ENCODE results near the gene RPL3.
"Not testable (repeated sequence)": the region's sequence is repeated elsewhere in the genome, so short reads cannot be mapped to it uniquely, and the experiment has no call there.

Gene RPL3

DNA sequence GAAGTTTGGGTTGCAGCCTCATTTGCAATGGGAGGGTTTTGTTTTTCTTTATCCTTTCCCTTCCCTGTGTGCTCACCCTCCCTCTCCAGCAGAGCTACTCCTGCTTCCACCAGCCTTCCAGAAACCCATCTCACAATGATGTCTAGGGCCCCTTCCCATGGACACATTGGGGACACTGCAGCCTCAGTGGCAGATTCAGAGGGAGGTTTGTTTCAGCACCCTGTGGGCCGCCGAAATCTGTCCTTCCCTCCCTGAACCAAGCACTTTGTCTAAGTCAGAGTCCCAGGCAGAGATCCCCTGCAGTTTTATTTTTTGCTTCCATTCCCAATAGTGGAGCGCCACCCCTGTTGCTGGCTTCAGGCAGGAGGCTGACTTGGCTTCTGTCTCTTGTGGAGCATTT, 21.8 kb upstream of the RPL3 start:
- Mint-ChIP-seq H3K9me3 (no peaks in the 10 kb centered on the region), H3K4me3 (no peak overlapping the region), H3K27me3 (no peaks in the 10 kb centered on the region), H3K36me3 (no peaks in the 10 kb centered on the region), H3K4me1 (peaks cover 7% of the 10 kb centered on the region), H3K27ac (no peak overlapping the region)

DNA sequence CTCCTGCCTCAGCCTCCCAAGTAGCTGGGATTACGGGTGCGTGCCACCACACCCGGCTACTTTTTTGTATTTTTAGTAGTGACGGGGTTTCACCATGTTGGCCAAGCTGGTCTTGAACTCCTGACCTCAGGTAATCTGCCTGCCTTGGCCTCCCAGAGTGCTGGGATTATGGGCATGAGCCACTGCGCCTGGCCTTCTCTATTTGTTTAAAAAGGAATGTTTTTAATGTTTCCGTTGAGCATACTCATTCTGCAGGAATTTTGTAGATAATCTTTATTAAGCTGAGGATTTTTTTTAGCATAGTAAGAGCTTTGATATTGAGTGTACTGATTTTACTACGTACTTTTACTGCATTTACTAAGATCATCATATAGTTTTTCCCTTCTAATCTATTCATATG, 20.4 kb upstream of the RPL3 start:
- not testable (repeated sequence) for H3K27ac Mint-ChIP-seq, H3K4me3 Mint-ChIP-seq, H3K27me3 Mint-ChIP-seq, H3K36me3 Mint-ChIP-seq, H3K4me1 Mint-ChIP-seq, H3K9me3 Mint-ChIP-seq

DNA sequence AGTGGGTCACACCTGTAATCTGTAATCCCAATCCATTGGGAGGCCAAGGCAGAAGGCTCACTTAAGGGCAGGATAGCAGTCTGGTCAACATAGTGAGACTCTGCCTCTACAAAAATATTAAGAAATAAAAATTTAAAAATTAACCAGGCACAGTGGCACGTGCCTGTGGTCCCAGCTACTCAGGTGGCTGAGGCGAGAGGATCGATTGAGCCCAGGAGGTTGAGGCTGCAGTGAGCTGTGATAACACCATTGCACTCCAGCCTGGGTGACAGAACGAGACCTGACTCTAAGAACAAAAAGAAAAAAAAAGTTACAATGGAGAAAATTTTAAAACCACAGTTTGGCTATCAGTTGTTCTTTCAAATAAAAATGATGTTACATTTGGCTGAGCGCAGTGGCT, 17.0 kb upstream of the RPL3 start:
- H3K36me3 Mint-ChIP-seq, result no peaks in the 10 kb centered on the region
- no peak overlapping the region for H3K27ac Mint-ChIP-seq
- no peaks in the 10 kb centered on the region for H3K27me3 Mint-ChIP-seq
- peaks cover 12% of the 10 kb centered on the region for H3K4me1 Mint-ChIP-seq
- no peak overlapping the region for H3K4me3 Mint-ChIP-seq
- H3K9me3 Mint-ChIP-seq, result no peaks in the 10 kb centered on the region

DNA sequence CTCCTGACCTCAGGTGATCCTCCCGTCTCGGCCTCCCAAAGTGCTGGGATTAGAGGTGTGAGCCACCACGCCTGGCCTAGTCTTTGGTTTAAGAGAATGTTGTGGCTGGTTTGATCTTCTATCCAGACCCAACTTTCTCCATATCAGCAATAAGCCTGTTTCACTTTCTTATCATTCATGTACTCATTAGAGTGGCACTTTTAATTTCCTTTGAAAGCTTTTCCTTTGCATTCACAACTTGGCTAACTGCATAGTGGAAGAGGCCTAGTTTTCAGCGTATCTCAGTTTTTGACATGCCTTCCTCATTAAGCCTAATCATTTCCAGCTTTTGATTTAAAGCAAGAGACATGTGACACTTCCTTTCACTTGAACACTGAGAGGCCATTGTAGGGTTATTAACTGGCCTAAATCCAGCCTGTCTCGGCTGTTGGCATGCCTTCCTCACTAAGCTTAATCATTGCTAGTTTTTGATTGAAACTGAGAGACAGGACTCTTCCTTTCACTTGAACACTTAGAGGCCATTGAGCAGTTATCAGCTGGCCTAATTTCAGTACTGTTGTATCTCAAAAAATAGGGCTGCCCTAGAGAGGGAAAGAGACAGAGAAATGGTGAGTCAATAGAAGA, 13.1 kb upstream of the RPL3 start:
- Mint-ChIP-seq H3K9me3 (no peaks in the 10 kb centered on the region), H3K36me3 (no peaks in the 10 kb centered on the region), H3K4me1 (peaks cover 19% of the 10 kb centered on the region), H3K27me3 (no peaks in the 10 kb centered on the region), H3K4me3 (no peak overlapping the region), H3K27ac (peak overlapping the region; percentile 17)

DNA sequence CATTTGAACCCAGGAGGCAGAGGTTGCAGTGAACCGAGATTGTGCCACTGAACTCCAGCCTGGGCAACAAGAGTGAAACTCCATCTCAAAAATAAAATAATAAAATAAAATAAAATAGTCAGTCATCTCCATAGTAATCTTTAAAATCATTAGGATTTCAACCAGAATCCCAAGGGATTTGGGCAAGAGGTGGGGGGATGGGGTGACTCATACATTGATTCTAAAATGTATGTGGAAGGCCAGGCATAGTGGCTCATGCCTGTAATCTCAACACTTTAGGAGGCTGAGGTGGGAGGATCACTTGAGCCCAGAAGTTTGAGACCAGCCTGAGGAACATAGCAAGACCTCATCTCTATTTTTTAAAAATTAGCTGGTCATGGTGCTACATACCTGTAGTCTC, 11.1 kb upstream of the RPL3 start:
- not testable (repeated sequence) for H3K27me3 Mint-ChIP-seq, H3K36me3 Mint-ChIP-seq, H3K4me3 Mint-ChIP-seq, H3K27ac Mint-ChIP-seq, H3K9me3 Mint-ChIP-seq
- peaks cover 19% of the 10 kb centered on the region for H3K4me1 Mint-ChIP-seq

DNA sequence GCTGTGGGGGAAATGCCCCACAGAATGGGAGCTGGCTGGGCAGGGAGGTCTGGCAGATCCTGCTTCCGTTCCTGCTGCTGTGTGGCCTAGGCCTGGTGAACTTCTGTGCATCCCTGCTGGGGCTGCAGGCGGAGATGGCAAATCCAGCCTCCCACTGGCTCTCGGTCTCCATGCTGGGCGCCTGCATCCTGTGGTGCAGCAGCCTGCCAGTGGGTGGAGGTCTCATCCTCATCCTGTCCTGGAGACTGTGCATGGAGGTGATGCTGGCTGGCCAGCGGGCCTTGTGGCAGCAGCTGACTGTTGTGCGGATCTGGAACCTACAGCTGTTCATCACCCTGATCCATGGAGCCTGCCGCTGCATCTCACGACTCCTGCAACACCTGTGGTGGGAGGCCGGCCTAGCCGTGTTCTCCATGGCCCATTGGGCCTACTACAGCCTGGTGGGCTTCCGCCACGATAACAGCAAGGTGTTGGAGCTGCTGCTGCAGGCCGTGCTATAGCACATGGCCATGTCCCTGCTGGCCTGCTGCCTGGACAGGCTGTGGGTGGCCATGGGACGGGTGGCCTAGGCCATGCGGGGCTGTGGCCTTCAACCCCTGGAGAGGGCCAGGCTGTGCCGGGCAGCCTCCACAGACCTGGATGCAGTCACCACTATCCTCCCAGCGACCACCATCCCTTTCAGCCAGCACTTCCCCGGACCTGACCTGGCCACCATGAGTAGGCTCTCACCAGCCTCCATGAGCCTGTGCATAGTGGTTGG, 8.8 kb upstream of the RPL3 start:
- peak overlapping the region; percentile 76 for H3K27ac Mint-ChIP-seq
- H3K9me3 Mint-ChIP-seq, result no peaks in the 10 kb centered on the region
- H3K27me3 Mint-ChIP-seq, result no peaks in the 10 kb centered on the region

DNA sequence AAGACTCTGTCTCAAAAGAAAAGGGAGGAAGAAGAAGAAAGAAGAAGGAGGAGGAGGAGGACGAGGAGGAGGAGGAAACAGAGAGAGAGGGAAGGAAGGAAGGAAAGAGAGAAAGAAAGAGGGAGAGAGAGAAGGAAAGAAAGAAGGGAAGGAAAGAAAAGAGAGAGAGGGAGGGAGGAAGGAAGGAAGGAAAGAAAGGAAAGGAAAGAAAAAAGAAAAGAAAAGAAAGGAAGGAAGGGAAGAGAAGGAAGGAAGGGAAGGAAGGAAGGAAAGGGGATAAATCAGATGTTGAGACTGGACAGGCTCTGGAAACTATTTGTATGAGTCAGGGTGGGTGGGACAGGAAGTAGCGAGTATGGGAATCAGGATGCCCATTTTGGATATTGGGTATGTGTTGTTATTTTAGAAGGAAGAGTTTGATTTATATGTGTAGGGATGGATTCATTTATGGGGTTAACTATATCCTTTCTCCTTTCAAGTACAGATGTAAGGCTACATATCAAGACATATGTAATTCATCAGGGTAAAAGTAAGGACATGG, 6.0 kb upstream of the RPL3 start:
- H3K36me3 Mint-ChIP-seq, result no peaks in the 10 kb centered on the region
- H3K4me1 Mint-ChIP-seq, result peaks cover 3% of the 10 kb centered on the region
- no peaks in the 10 kb centered on the region for H3K27me3 Mint-ChIP-seq
- H3K27ac Mint-ChIP-seq, result no peak overlapping the region
- H3K4me3 Mint-ChIP-seq, result no peak overlapping the region
- H3K9me3 Mint-ChIP-seq, result no peaks in the 10 kb centered on the region

More for the DNA sequence above, 8.8 kb upstream of the RPL3 start:
- Mint-ChIP-seq H3K4me1 (peaks cover 19% of the 10 kb centered on the region), H3K36me3 (no peaks in the 10 kb centered on the region), H3K4me3 (no peak overlapping the region)

DNA sequence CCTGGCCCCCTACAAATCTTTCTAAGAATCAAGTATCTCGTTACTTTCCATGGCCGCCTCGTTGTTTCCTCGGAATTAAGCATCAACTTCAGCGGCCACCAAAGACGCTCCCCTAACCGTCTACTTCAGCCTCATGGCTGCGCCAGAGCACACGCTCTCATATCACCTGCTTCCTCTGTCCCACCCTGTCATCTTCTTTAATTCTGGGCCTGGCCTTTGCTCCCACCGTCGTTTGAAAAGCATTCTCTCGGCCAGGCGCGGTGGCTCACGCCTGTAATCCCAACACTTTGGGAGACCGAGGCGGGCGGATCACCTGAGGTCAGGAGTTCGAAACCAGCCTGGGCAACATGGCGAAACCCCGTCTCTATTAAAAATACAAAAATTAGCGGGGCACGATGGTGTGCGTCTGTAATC, 1.2 kb upstream of the RPL3 start:
- H3K27me3 Mint-ChIP-seq, H3K9me3 Mint-ChIP-seq: not testable (repeated sequence)
- Mint-ChIP-seq H3K4me1 (peaks cover 22% of the 10 kb centered on the region), H3K27ac (peak overlapping the region; percentile 95), H3K36me3 (peaks cover 33% of the 10 kb centered on the region), H3K4me3 (peak overlapping the region; percentile 100)

DNA sequence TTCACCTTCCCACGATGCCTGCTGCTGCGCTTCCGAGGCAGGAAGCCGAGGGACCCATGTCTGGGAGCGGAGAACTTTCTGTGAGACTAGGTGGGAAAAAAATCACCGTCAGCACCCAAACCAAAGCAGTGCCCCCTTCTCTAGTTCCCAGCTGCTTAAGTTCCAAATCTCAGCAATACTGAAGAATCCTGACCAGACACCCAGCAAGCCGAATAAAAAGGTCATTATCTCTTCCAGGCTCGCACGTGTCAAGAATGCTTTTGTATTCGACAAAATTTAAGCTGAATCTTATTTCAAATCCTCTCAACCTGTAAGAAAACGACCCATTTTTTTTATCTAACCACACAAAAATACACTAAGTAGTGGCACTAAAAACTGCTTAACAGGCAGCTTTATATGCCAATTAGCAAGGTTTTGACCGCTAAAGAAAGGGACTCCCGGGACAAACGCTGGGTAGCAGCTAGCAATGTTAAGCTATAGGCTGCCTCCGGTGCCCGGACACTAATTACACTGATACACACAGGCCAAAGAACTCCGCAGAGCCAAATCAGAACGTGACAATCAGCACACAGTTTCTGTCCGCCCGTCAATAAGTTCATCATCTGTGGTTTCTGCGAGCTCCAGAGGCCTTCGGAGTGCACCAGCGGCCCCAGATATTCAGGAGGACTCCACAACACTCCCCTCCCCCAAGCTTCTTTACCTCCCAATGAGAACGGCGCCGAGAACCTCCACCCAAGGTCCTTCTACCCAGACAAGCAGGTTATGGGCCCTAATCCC, 728 bp downstream of the RPL3 start:
- peak overlapping the region; percentile 100 for H3K27ac Mint-ChIP-seq
- H3K9me3 Mint-ChIP-seq, result no peaks in the 10 kb centered on the region
- no peaks in the 10 kb centered on the region for H3K27me3 Mint-ChIP-seq
- peaks cover 38% of the 10 kb centered on the region for H3K36me3 Mint-ChIP-seq
- H3K4me3 Mint-ChIP-seq, result peak overlapping the region; percentile 100
- peaks cover 36% of the 10 kb centered on the region for H3K4me1 Mint-ChIP-seq

DNA sequence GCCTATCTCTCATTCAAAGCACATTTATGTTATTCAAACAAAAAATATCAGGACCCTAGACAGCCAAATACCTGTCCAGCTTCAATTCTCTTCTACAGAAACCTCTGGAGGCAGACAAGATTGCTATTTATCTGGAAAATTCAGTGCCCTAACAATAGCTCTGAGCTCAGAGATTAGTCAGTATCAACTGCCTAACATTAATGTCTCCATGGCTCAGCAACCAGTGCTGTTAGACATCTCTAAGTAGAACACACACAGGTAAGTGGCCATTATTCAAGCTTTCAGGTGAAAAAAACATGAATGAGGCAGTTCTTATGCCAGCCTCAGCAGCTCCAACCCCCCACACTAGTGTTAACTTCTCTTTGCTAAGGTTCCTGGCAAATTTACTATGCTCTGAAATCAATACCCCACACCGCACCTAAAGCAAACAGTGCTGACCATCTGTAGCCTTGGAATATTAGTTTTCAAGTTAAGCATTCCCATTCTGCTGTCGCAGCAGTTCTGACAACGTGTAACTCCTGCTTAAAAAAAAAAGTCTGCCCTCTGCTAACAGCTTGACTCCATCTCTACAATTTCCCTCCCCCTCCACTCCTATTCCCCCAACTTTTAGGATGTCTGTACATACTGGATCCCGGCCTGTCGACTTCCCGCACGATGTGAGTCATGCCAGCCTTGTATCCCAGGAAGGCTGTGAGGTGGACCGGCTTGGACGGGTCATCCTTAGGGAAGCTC, 1.5 kb downstream of the RPL3 start:
- Mint-ChIP-seq H3K4me3 (peak overlapping the region; percentile 100), H3K4me1 (peaks cover 40% of the 10 kb centered on the region), H3K9me3 (no peaks in the 10 kb centered on the region), H3K36me3 (peaks cover 41% of the 10 kb centered on the region), H3K27me3 (no peaks in the 10 kb centered on the region), H3K27ac (peak overlapping the region; percentile 100)

DNA sequence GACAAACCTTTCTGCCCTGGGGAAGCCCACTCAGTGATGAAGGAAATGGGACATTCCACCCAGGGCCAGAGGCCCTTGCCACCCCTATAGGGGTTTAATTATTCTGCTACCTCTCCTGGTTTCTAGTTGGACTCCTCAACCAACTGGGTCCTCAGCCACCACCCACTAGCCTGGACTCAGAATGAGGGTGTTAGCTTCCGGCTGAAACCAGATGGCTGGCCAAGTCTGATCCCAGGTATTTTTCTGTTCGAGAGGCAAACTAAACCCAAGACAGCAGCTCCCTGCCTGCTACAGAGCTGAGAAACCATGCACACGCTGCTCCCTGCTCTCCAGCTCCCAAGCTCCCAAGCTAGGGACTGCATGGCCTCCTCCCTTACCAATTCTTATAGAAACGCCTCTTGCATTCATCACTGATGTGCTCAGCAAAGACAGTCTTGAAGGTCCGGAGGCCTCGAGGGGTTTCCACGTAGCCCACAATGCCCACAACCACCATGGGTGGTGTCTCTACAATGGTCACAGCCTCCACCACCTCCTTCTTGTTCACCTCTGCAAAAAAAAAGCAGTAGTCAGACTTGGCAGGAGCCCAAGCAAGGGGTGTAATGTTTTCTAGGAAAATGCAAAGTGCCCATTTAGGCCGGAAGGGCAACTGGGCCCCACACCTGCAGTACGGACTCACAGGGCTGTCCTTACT, 2.2 kb downstream of the RPL3 start:
- Mint-ChIP-seq H3K27me3 (no peaks in the 10 kb centered on the region), H3K4me1 (peaks cover 40% of the 10 kb centered on the region), H3K36me3 (peaks cover 41% of the 10 kb centered on the region), H3K9me3 (no peaks in the 10 kb centered on the region), H3K27ac (peak overlapping the region; percentile 100), H3K4me3 (peak overlapping the region; percentile 100)

DNA sequence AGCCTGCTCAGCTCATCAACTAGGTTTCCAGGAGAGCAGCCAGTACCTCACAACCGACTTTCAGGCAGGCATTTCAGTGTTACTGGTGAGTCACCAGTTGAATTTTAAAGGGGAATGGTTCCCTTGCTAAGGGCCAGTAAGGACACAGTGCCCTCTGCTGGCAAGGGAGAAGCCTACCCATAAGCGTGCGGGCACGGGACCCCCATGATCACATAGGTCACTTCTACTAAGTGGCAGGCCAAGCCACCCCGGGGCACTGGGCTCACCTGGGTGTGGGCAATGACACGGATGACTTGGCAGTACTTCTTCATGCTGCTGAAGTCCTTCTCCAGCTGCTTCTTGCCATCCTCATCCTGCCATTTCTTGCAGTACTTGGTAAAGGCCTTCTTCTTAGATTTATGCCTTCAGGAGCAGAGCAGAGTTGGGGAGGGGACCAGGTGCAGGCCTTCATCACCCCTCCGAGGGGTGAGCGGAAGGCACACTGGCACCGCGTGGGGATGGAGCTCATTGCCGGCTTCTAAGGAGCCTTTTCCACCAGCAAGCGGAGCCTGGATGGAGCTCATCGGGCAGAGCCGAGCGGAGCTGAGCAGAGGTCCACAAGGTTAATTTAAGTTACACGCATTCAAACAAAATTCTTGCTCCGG, 2.9 kb downstream of the RPL3 start:
- H3K27me3 Mint-ChIP-seq, result no peaks in the 10 kb centered on the region
- no peaks in the 10 kb centered on the region for H3K9me3 Mint-ChIP-seq
- H3K4me1 Mint-ChIP-seq, result peaks cover 41% of the 10 kb centered on the region
- H3K4me3 Mint-ChIP-seq, result peak overlapping the region; percentile 100
- H3K27ac Mint-ChIP-seq, result peak overlapping the region; percentile 100
- H3K36me3 Mint-ChIP-seq, result peaks cover 43% of the 10 kb centered on the region

DNA sequence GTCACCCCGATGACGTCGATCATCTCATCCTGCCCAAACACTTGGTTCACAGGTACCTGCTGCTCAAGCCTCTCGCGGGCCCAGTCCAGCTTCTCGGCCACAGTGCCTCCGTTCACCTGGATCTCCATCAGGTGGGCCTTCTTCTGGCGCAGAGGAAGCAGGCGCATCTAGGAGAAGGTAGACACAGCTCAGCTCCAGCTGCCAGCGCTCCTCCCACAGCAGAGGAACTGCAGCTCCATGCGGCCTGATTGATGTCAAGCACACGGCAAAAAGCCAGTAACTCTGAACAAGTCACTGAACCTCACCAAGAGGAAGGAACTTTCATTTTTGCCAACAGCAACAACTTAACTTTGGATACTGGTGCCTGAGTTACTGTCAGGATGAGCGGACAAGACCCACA, 4.0 kb downstream of the RPL3 start:
- no peaks in the 10 kb centered on the region for H3K27me3 Mint-ChIP-seq
- peak overlapping the region; percentile 100 for H3K4me3 Mint-ChIP-seq
- H3K4me1 Mint-ChIP-seq, result peaks cover 40% of the 10 kb centered on the region
- peak overlapping the region; percentile 65 for H3K27ac Mint-ChIP-seq
- peaks cover 45% of the 10 kb centered on the region for H3K36me3 Mint-ChIP-seq
- no peaks in the 10 kb centered on the region for H3K9me3 Mint-ChIP-seq

DNA sequence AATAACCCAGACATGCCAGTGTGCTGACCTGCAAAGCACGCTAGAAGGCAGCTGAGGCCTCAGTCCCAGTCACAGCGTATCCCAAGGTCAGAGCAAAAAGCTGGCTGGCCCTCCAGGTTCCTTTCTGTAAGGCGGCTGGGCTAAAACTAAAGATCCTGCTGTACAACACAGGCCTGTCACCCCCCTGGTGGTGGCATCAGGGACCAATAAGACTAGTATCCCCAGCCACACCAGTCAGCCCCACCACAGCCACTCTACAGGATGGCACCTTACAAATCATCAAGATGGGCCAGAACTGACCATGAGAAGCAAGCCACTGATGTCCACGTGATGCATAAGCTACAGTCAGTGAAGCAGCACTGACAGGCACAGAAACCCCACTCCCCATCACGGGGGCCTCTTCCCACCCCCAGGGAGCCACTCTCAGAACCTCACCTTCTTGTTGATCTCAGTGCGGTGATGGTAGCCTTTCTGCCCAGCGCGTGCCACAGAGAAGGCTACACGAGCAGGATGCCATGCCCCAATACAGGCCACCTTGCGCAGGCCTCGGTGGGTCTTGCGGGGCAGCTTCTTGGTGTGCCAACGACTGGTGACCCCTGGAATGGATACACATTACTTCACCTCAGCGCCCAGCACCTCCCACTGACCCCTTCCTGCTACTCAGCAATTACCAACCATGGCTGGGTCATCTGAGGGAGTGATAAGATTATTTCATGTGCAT, 5.0 kb downstream of the RPL3 start:
- H3K9me3 Mint-ChIP-seq, result no peaks in the 10 kb centered on the region
- H3K36me3 Mint-ChIP-seq, result peaks cover 44% of the 10 kb centered on the region
- H3K27ac Mint-ChIP-seq, result peak overlapping the region; percentile 74
- H3K4me3 Mint-ChIP-seq, result peak overlapping the region; percentile 100
- H3K4me1 Mint-ChIP-seq, result peaks cover 39% of the 10 kb centered on the region
- H3K27me3 Mint-ChIP-seq, result no peaks in the 10 kb centered on the region
